ENCODE results near the gene ETV3.

DNA sequence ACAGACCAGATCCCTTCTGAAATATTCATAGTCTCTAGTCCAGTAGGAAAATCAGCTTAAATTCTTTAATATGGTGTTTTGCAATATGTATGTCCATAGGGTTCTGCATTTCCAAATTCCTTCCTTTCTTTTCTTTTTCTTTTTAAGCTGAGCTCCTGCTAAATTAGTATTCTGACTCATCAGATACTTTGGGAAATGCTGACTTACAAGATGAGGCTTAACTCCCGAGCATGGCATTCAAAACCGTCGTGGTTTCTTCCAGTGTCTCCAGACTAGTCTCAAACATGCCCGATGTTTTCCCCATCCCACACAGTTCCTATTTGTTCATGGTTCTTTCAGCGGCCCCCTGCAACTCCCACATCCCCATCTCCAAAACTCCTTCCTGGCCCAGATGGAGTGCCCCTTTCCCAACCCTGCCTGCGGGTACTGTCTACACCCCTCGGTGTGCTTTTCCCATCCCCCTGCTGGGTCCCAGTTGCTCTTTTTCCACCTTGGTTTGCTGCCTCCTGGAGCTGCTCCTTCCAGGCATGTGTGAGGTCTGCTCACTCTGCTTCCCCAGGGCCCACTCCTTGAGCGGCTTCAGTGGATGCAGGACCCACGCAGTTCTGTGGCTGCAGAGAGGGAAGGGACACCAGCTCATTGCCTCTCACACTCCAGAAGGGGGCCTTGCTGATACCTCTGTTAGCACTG is 19.5 kb upstream of the ETV3 start:
- TF ChIP-seq ZNF384 (IDR thresholded peaks at IDR 0.05) (no peak), NFRKB (IDR thresholded peaks at IDR 0.05) (no peak), SP1 (IDR thresholded peaks at IDR 0.05) (no peak), CTBP1 (IDR thresholded peaks at IDR 0.05; ENCODE audit: borderline replicate concordance) (no peak)

Measured in HEK293T (cell line).